ENCODE data around the gene CCDC110.
"Not testable (repeated sequence)": the region's sequence is repeated elsewhere in the genome, so short reads cannot be mapped to it uniquely, and the experiment has no call there.

CCDC110 gene

GRCh38 chr4:185513489-185514181 is 42.1 kb upstream of the CCDC110 start:
- no peak overlapping the region for H3K27ac ChIP-seq (ENCODE audit: low read length)
- no peaks in the 10 kb centered on the region for H3K79me2 ChIP-seq (ENCODE audit: low read length)
- H3K9ac ChIP-seq (ENCODE audit: low read length): no peak overlapping the region
- no peaks in the 10 kb centered on the region for H3F3A ChIP-seq (ENCODE audit: insufficient read depth, low read length)
- no peak overlapping the region for H3K4me2 ChIP-seq (ENCODE audit: low read depth, low read length)
- H3K4me3 ChIP-seq (ENCODE audit: low read length): no peak overlapping the region
- no peak overlapping the region for H2AFZ ChIP-seq (ENCODE audit: low read length)
- TF ChIP-seq EZH2 (optimal IDR thresholded peaks at IDR 0.05; ENCODE audit: low read depth, low read length) (no peak), CTCF (IDR thresholded peaks at IDR 0.05; ENCODE audit: low read length) (no peak)
- no peaks in the 10 kb centered on the region for H3K36me3 ChIP-seq (replicated peaks; ENCODE audit: insufficient read depth, low read length)
- H4K20me1 ChIP-seq (ENCODE audit: insufficient read depth, low read length): no peaks in the 10 kb centered on the region
- 0 out of 2 replicates have a peak, but pooled peaks cover 3% of the 10 kb centered on the region for H3K4me1 ChIP-seq (ENCODE audit: low read length)
- no peaks in the 10 kb centered on the region for H3K9me3 ChIP-seq (replicated peaks; ENCODE audit: insufficient read depth, low read length)
- no peaks in the 10 kb centered on the region for H3K9me2 ChIP-seq (replicated peaks; ENCODE audit: insufficient read depth, low read length)
- no peak for DNase-seq
- H3K27me3 ChIP-seq (replicated peaks; ENCODE audit: insufficient read depth, low read length): no peaks in the 10 kb centered on the region

GRCh38 chr4:185512516-185512915 is 41.0 kb upstream of the CCDC110 start:
- H3K9ac ChIP-seq (ENCODE audit: low read length): no peak overlapping the region
- no peak for DNase-seq

GRCh38 chr4:185511243-185511642 is 39.7 kb upstream of the CCDC110 start:
- not testable (repeated sequence) for H3K4me3 ChIP-seq (ENCODE audit: low read length); H3K9me2 ChIP-seq (replicated peaks; ENCODE audit: insufficient read depth, low read length); H3K27ac ChIP-seq (ENCODE audit: low read length); H3K9ac ChIP-seq (ENCODE audit: low read length); H2AFZ ChIP-seq (ENCODE audit: low read length); H3K36me3 ChIP-seq (replicated peaks; ENCODE audit: insufficient read depth, low read length); H3K4me2 ChIP-seq (ENCODE audit: low read depth, low read length); DNase-seq; H3K4me1 ChIP-seq (ENCODE audit: low read length); H3F3A ChIP-seq (ENCODE audit: insufficient read depth, low read length); H3K9me3 ChIP-seq (replicated peaks; ENCODE audit: insufficient read depth, low read length); H4K20me1 ChIP-seq (ENCODE audit: insufficient read depth, low read length); H3K27me3 ChIP-seq (replicated peaks; ENCODE audit: insufficient read depth, low read length); H3K79me2 ChIP-seq (ENCODE audit: low read length)

More at GRCh38 chr4:185512516-185512915, 41.0 kb upstream of the CCDC110 start:
- Histone ChIP-seq H2AFZ (ENCODE audit: low read length) (no peak overlapping the region), H3K4me1 (ENCODE audit: low read length) (0 out of 2 replicates have a peak, but pooled peaks cover 3% of the 10 kb centered on the region), H3K79me2 (ENCODE audit: low read length) (no peaks in the 10 kb centered on the region), H3K9me3 (replicated peaks; ENCODE audit: insufficient read depth, low read length) (no peaks in the 10 kb centered on the region), H3K36me3 (replicated peaks; ENCODE audit: insufficient read depth, low read length) (no peaks in the 10 kb centered on the region), H3K4me3 (ENCODE audit: low read length) (no peak overlapping the region), H3F3A (ENCODE audit: insufficient read depth, low read length) (no peaks in the 10 kb centered on the region), H3K4me2 (ENCODE audit: low read depth, low read length) (no peak overlapping the region), H3K27me3 (replicated peaks; ENCODE audit: insufficient read depth, low read length) (no peaks in the 10 kb centered on the region), H3K27ac (ENCODE audit: low read length) (no peak overlapping the region), H3K9me2 (replicated peaks; ENCODE audit: insufficient read depth, low read length) (no peaks in the 10 kb centered on the region), H4K20me1 (ENCODE audit: insufficient read depth, low read length) (no peaks in the 10 kb centered on the region)
- no peak for TF ChIP-seq EZH2 (optimal IDR thresholded peaks at IDR 0.05; ENCODE audit: low read depth, low read length)
- TF ChIP-seq EZH2phosphoT487 (IDR thresholded peaks at IDR 0.05; ENCODE audit: low read length): no peak
- TF ChIP-seq CTCF (IDR thresholded peaks at IDR 0.05; ENCODE audit: low read length): no peak

- no peak overlapping the region for H2AFZ ChIP-seq (ENCODE audit: low read length)
- H3F3A ChIP-seq (ENCODE audit: insufficient read depth, low read length): no peaks in the 10 kb centered on the region
- H4K20me1 ChIP-seq (ENCODE audit: insufficient read depth, low read length): no peaks in the 10 kb centered on the region
- no peak overlapping the region for H3K27ac ChIP-seq (ENCODE audit: low read length)
- no peak overlapping the region for H3K4me2 ChIP-seq (ENCODE audit: low read depth, low read length)
- H3K79me2 ChIP-seq (ENCODE audit: low read length): no peaks in the 10 kb centered on the region
- H3K4me3 ChIP-seq (ENCODE audit: low read length): no peak overlapping the region
- H3K9ac ChIP-seq (ENCODE audit: low read length): no peak overlapping the region
- no peak for DNase-seq
- no peaks in the 10 kb centered on the region for H3K9me2 ChIP-seq (replicated peaks; ENCODE audit: insufficient read depth, low read length)
- H3K9me3 ChIP-seq (replicated peaks; ENCODE audit: insufficient read depth, low read length): no peaks in the 10 kb centered on the region
- H3K36me3 ChIP-seq (replicated peaks; ENCODE audit: insufficient read depth, low read length): no peaks in the 10 kb centered on the region
- H3K4me1 ChIP-seq (ENCODE audit: low read length): 0 out of 2 replicates have a peak, but pooled peaks cover 3% of the 10 kb centered on the region
- no peaks in the 10 kb centered on the region for H3K27me3 ChIP-seq (replicated peaks; ENCODE audit: insufficient read depth, low read length)
- no peak for TF ChIP-seq CTCF (IDR thresholded peaks at IDR 0.05; ENCODE audit: low read length)
- TF ChIP-seq EZH2phosphoT487 (IDR thresholded peaks at IDR 0.05; ENCODE audit: low read length): no peak
- no peak for TF ChIP-seq EZH2 (optimal IDR thresholded peaks at IDR 0.05; ENCODE audit: low read depth, low read length)
These were observed 39.3 kb upstream of the CCDC110 start for GRCh38 chr4:185510806-185511205.
